Central memory CD4-positive, alpha-beta T cell (primary cell): ENCODE measurements around the gene VPS13C.
A peak's percentile ranks its signal among the peaks of the same experiment; 100 is the strongest.

ENCODE experiments used
- DNase-seq: peaks from one replicate; pipeline ENCODE4 v3.0.0; 2022

The VPS13C gene

DNA sequence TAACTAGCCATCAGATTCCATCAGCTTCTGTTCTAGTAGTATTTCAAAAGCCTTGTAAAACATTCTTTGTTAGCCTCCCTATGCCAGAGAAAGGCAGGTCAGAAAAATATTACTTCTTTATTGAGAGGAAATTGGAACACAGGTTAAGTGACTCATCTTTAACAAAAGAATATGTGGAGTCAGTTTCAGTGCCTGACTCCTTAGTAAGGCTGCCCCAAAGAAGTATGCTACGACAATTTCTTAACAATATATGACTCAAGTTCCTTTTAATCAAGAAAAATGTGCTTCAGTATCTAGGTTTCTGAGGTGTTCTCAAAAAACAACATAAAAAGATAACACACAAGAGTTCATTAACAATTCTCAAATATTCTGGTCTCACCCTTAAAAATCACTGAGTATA is 139.2 kb downstream of the VPS13C start:
- DNase-seq: no peak

DNA sequence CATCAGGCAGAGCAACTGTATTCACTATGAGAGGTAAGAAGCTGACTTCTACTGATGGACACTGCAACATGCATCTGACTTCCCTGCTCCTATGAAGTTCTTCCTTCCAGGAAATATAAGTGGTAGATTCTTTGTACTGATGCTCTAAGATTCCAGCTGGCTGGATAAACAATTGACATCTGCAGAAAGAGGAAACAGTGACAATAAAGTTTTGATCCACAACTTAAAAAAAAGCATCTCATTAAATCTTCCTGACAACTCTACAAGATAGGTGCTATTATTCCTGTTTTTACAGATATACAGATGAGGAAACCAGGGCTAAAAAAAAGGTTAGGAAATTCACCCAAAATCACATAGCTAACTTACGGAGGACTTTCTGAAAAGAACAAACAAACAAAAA is 142.8 kb downstream of the VPS13C start:
- no peak for DNase-seq

DNA sequence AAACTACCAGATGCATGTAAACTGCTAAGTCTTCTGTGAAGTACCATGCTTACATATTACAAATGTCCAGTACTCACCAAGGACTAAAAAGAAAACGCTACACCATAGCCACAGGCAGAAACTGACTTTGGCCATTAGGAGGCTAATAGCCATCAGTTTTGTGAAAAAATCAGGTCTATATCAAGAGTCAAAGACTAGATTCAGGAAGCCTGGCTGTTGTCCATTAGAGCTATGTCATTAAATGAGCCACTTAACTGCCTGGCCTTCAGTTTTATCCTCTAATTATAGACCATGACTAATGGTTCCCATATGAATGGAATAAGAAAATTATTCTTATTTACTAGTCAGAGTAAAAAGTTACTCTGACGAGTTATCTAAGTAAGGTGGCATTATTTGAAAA is 144.1 kb downstream of the VPS13C start:
- DNase-seq: no peak

DNA sequence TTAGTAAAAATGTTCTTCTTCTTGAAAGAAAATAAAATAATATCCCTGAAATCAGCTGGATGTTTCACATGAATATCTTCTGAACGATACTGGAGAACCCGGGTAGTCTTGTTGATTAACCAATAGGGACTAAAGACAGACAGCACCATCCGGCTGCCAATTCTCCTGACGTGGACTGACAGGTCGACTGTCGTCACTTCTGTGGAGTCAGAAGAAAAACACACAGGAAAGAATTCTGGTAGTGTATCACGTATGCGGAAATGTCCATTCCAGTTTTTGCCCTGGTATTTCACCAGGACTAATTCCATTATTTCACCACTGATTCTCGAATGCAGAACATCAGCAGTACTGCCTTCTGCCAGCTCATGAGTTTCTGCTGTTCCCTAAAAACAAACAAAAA is 144.6 kb downstream of the VPS13C start:
- DNase-seq: no peak

DNA sequence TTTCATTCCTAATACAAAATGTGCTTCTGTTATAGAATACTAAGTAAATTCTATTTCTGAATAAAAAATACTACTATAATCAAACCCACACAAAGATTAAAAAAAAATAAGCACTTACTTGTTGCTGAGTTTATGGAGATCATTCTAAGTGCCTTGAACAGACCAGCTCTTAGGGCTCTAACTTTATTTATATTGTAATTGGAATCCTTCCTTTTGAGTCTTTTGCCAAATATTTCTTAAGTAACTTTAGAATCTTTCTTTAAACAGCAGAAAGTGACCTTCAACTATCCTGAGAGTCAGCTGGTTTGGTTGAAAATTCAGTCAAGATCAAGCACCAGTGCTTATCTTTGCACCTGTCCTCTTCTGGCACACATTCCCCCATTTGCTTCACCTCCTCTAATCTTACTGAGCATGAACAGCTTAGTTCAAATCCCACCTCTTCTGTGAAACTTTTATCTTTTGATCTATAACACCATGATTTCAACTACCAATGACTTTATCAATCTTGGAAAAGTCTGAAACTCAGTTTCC is 149.3 kb downstream of the VPS13C start:
- DNase-seq: no peak

DNA sequence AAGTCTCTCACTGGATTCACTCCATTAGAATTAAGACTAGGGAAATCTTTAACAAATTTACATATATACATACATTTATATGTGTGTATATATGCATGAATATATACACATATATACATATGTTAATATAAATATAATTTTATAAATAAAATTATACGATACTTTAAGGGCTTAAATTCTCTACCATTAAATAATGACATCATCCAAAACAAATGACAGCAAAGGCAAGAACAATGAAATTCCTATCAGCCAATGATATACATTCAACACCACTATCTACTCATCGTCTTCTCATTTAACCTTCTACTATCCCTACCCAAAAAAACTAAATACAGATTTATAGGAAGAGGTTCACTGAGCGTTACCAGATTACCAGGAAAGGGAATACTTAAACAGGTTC is 152.0 kb downstream of the VPS13C start:
- no peak for DNase-seq

DNA sequence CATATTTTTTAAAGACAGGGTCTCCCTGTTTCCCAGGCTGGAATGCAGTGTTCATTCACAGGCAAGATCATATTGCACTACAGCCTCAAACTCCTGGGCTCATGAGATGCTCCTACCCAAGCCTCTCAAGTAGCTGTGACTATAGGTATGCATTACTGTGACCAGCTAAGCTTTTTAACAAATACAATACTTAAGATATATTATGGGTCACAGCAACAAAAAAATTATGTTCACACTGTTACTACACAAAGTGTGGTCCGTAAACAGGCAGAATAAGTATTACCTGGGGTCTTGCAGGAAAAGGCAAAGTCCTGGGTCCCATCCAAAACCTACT is 152.5 kb downstream of the VPS13C start:
- DNase-seq: no peak

DNA sequence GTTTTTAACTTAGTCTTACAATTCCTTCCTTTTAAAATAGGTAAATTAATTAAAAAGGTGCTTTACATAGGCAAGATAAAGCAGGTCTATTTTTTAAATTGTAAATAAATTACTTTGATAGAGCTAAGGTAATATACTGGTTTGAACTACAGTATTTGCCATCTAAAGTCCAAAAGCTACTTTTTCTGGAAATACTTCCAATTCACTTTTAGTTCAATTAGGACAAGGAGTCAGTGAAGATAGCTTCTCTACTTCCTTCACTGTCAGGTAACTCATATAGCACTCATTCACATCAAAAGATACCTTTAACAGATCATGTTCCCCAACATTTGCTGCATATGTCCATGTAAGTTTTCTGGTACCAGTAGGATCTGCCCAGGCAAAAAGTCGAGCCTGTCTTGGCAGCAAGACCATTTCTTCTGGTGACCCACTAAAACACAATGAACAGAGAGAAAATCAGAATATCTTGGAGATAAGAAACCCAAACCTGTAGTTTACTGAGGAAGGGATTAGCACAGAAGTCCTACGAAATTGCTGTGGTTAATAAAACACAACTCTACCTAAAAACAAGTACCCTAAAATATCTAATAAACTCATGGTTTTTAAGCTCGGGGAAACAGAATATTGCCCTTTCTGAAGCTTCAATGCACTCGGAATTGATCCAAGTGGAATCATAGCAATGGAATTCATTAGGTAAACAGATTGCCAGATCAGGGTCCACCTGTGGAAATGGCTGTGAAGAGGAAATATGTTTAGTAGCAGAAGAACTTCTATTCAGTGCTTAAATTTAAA is 153.1 kb downstream of the VPS13C start:
- DNase-seq: no peak

DNA sequence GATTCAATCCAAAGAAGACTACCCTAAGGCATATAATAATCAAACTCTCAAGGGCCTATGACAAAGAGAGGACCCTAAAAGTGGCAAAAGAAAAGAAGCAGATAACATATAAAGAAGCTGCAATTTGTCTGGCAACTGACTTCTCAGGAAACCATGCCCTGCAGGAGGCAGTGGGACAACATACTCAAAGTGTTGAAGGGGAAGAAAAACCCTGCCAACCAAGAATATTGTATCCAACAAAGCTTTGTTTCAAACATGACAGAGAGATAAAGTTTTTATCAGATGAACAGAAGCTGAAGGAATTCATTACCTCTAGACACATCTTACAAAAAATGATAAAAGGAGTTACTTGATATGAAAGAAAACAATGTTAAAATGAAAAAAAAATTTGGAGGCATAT is 167.1 kb downstream of the VPS13C start:
- no peak for DNase-seq

DNA sequence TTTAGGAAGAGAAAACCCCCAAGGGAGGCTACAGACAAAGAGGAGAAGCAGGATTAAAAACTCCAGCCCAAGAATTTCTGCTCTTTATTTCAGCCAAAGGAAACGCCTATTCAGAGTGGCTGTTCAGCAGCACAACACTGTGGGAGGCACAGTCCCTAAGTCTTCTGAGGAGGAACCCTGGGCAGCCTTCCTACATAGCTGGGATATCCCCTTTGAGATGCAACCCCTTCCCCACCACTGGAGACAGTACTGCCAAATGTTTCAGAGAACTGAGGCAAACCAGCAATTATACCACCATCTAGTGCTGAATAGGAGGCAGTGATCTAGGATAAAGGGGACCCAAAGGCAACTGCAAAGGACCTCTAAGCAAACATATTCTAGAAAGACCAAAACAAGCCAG is 168.1 kb downstream of the VPS13C start:
- DNase-seq: no peak

DNA sequence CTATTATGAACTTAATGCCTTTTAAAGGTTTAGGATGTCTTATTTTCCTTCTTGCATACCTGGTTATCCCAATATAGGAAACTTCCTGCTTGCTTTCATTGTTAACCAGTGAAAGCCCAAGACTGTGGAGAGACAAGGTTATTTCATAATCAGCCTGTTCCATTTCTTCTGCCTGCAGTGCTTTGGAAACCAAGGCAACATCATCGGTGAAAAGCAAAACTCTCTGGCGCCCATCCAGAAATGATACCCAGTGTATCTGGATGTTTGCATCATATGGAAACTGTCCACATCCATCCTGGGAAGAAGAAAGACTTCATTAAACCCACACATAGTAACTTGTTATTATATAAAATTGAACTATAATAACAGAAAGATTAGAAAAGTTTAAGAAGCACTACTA is 170.1 kb downstream of the VPS13C start:
- no peak for DNase-seq

DNA sequence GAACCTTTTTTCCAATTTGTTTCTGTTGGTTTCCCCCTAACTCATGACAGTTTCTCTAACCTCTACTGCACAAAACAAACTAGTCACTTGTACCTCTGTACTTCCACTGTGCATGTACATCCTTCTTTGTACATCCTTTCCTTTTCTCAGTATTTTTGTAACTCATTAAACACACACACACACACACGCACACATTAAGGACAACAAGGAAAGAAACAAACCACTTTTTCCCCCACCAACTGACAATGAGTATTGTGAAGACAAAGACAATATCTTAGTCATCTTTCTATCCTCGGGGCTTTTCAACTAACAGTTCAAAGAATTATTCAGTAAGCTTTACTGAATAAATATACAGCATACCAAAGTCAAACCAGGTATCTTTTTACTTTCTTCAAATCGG is 170.5 kb downstream of the VPS13C start:
- DNase-seq: no peak

DNA sequence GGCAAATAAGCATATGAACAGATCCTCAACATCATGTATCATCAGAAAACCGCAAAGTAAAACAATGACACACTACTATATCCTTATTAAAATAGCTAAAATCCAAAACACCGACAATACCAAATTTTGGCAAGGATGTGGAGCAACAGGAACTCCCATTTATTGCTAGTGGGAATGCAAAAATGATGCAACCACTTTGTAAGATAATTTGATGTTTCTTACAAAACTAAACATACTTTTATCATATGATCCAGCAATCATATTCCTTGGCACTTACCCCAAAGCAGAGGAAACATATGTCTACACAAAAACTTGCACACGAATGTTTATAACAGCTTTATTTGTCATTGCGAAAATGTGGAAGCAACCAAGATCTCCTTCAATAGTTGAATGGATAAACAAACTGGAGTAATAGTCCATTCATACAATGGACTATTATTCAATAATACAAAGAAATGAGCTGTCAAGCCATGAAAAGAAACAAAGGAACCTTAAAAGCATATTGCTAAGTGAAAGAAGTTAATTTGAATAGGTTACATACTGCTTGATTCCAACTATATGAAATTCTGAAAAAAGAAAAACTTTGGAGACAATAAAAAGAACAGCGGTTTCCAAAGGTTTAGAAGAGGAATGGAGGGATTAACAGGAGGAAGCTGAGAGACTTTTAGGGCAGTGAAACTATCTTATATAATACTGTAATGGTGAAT is 172.0 kb downstream of the VPS13C start:
- DNase-seq: no peak

DNA sequence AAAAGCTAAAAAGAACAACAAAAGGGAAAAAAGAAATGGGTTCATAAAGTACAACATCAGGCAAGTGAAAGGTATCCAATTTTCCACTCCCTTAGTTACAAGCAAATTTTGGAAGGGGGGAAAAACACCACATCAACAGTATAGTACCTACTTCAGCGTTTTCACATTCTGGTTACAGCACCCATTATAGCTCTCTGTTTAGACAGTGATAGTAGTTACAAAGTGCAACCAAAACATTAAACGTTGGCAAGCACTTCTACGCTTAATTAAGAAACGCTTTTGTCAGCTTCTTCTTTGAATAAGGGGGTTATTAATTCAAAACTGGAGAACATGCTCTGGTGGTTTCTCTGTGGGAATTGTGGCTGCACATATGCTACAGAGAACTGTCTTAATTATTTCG is 180.2 kb downstream of the VPS13C start:
- DNase-seq: no peak

DNA sequence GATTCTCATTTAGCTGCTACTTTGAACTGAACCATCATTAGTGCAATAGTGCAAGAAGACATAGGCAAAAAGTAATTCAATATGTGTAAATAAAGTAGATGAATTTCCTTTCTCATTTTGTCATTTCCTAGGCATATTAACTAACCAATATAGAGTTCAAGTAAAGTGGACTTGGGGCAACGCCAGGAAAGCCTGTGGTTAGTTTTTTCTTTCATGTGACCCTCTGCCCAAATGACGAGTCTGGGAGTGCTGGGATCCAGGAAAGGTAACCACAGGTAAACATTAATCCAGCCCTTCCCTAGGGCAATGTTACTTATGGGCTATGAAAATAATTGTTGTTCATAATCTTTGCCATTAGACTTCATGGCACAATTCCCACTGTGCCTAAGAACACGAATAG is 181.0 kb downstream of the VPS13C start:
- DNase-seq: no peak

DNA sequence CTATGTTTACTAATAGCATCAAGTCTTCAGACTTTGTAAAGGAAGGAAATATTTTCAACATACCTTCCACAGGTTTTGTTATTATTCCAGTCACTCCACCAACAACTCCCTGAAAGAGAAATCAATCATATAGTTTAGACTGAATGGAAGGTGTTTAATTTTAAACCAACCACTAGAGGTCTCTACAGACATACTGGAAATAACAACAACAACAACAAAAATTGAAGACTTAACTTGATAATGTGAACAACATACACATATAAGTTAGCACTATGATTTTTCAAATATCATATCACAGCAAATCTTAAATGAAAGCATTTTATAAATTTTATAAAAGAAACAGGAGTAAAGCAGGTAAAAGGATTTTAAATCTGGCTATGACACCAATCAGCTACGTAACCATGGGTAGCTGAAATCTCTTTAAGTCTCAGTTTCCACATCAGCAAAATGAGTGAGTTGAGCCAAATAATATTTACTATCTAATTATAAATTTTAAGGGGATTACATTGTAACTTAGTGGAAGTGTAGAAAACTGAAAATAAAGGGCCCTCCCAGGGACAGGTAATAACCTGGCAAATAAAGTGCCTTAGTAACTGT is 188.2 kb downstream of the VPS13C start:
- peak; percentile 2 for DNase-seq

DNA sequence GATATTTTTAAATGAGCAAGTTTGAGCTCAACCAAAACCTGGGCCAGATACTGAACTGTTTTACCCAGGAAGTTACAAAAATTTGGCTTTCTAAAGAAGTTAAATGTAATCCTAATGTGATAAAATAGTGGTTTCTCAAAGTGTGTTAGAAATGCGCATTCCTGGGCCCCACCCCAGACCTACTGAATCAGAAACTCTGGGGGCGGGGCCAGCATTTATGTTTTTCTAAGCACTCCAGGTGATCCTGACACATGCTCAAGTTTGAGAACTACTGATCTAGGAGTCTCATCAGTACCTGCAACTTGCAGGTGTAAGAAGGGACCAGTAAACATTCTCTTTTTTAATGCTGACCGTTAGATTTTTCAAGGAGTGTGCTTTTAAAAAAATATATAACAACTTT is 190.6 kb downstream of the VPS13C start:
- DNase-seq: no peak

DNA sequence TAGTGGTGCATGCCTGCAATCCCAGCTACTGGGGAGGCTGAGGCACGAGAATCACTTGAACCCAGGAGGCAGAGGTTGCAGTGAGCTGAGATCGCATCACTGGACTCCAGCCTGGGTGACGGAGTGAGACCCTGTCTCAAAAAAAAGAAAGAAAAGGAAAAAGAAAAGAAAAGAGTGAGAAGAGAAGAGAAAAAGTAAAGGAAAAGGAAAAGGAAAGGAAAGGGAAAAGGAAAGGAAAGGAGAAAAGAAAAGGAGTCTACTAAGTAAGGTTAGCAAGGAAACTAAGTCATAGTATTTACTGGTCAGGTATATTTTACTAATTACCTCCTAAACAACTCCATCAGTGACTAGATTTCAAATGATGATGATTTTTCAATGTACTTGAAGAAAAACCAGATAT is 198.3 kb downstream of the VPS13C start:
- DNase-seq: no peak

DNA sequence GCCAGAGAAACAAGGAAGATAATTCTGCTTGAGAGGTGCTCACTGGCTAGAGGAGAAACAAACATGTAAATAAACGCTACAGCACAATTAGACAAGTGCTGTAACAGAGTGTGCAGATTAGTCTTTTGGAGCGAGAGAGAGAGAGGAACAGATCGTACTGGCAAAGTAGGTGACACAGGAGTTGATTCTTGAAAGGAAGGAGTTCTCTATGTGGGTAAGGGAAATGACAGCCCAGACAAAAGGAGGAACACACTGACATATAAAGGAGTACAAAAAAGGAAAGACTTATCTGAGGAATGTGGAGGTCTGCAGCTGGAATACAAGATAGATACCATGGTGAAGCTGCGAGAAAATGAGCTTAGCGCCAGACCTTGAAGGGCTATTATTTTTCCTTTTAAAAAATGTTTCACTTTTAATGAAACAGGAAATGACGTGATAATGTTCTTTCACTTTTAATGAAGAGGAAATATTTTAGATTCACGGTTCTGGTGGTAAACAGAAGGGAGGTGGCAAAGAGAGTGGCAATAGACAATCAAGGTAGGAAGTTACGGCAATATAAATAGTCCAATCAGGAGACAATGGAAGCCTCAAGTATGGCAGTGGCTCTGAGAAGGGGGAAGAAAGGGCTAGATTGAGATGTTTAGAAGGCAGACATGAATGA is 202.9 kb downstream of the VPS13C start:
- DNase-seq: peak; percentile 67

DNA sequence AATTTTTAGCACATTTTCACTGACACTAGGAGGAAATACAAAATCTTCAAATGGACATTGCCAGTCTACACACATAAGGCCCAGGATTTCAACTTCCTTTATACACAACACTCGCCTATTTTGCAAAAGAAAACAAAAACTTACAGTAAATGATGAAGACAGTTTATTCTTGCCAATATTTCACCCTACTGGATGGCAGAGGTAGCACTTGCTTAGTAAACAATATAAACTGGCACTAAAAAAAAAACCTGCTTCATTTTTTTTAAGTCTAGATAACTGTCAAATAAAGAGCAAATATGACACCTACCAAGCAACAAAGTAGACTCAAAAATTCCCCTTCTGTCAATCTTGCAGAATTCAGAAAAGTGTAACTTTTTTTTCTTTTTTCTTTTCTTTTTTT is 204.0 kb downstream of the VPS13C start:
- no peak for DNase-seq

DNA sequence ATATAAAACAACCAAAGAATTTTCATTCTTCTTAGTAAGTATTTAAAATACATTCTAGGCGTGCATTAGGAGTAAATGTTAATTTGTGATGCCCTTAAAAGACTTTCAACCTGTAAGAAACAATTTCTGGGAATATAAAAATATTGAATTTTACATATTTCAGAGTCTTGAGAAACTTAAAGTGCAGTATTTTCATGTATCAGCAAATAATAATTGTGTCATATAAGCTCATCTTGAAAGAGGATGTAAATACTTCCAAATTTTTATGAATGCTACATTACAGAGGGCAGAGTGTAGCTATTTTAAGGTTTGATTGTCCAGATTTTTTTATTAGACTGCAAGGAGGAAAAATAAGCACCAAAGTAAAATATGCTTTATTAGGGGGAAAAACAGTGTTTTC is 207.1 kb downstream of the VPS13C start:
- no peak for DNase-seq

DNA sequence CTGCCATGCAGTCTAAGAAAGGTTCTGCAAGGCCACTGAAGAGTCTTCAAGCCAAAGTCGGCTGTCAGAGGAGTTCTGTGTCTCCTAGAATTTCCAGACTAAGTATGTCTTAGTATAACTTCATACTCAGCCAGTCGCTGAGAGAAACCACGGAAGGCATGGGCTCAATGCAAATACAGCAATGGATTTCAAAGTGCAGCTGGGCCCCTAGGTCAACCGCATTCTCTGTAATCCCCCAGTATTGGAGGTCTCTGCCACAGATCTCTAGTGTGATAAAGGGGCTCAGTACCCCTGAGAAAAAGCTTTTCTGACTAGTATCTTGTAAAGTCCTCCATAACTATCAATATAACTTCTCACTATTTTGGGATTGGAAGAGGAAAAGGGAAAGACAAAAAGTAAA is 208.3 kb downstream of the VPS13C start:
- DNase-seq: no peak

DNA sequence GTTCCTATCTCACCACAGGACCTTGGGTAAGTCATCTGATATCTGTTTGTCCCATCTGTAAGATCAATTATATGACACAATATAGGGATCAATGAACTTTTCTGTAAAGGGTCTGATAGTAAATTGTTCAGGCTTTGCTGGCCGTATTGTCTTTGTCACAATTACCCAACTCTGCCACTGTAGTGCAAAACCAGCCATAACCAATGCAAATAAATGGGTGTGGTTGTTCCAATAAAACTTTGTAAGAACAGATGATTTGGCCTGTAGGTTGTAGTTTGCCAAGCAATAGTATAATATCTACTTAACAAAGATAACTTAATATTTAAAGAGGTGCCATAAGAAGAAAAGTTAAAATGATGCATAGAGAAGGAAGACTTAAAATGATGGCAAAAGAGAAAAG is 210.8 kb downstream of the VPS13C start:
- DNase-seq: no peak

DNA sequence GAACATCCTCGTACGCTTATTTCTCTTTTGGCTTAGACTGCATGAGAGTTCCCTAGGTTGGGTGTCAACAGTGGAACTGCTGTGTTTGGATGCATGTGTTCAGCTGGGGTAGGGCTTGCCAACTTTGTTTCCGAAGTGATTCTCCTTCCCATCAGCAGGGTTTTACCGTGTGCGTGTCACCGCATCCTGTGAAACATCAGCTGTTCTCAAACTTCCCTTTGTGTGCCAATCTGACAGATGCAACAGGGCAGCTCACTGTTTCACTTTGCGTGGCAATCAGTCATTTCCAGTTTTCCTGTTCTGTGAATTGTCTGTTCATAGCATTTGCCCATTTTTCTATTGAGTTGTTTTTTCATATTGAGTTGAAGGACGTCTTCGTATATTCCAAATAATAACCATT is 218.8 kb downstream of the VPS13C start:
- no peak for DNase-seq
